ENCODE results near the gene BCL2L11. TPM values are rescaled to one million over a fixed set of nuclear protein-coding genes. Genes with fewer than 3 reads are reported as not detected.

BCL2L11 gene
- total RNA-seq, 1 donor from 2014 or later: 8.4 TPM

DNA sequence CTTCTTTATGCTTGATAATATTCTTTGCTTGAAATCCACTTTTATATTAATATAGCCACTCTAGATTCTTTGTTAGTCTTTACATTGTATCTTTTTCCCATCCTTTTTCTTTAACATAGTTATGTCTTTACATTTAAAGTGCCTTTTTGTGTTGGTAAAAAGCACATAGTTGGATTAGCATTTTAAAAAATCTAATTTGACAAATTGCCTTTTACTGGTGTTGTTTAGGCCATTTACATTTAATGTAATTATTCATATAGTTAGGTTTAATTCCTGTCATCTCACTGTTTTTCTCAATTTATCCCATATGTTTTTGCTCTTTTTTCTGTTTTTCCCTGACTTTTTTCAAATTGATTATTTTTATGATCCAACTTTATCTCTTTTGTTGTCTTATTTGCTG lies 93.2 kb downstream of the BCL2L11 start:
- Histone ChIP-seq H3K9me3 (replicated peaks) (peaks cover 22% of the 10 kb centered on the region), H3K27me3 (ENCODE audit: low read depth) (no peaks in the 10 kb centered on the region), H3K4me3 (no peak overlapping the region), H3K36me3 (no peaks in the 10 kb centered on the region), H3K27ac (replicated peaks) (no peak overlapping the region), H3K4me1 (peaks cover 13% of the 10 kb centered on the region)
- TF ChIP-seq, protein P1, sequence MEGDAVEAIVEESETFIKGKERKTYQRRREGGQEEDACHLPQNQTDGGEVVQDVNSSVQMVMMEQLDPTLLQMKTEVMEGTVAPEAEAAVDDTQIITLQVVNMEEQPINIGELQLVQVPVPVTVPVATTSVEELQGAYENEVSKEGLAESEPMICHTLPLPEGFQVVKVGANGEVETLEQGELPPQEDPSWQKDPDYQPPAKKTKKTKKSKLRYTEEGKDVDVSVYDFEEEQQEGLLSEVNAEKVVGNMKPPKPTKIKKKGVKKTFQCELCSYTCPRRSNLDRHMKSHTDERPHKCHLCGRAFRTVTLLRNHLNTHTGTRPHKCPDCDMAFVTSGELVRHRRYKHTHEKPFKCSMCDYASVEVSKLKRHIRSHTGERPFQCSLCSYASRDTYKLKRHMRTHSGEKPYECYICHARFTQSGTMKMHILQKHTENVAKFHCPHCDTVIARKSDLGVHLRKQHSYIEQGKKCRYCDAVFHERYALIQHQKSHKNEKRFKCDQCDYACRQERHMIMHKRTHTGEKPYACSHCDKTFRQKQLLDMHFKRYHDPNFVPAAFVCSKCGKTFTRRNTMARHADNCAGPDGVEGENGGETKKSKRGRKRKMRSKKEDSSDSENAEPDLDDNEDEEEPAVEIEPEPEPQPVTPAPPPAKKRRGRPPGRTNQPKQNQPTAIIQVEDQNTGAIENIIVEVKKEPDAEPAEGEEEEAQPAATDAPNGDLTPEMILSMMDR (IDR thresholded peaks at IDR 0.05; ENCODE audit: borderline replicate concordance): no peak
- DNase-seq: no peak
- intact Hi-C loops (cut with micrococcal nuclease): no loop called here

DNA sequence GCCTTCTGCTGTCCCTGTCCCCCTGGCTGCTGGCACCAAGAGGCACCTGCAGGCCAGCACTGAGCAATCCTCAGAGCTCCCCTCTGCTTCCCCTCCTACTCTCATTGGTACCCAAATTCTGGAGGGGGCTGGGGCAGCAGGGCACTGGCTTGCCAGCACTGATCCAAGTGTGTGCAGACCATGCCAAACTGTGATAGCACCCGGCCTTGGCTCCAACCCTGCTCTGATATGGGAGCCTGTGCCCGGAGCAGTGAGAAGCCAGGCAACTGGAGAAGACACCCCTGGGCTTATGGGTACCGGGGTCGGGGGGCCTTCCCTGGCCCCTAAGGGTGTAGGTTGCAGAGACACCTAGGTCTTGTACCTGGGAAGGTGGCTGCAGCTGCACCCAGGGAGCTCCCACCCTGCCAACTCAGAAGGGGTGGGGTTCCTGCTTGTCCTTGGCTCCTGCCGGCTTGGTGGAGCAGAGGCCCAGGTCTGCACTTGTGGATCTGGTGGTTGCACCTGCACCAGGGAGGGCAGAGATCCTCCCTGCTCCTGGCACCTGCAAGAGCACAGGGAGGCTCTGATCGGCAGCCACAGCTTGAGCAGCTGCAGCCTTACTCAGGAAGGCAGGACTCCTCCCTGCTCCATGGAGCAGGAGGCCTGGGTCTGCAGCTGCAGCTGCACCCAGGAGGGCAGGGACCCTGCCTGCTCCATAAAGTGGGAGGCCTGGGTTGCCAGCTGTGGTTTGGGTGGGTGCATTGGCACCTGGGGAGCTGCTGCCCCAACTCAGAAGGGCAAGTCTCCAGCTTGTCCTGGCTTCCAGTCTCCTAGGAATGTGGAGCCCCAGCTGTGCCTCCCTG lies 96.3 kb downstream of the BCL2L11 start:
- DNase-seq: peak; percentile 31
- no peak overlapping the region for H3K4me3 ChIP-seq
- TF ChIP-seq, protein P1 (IDR thresholded peaks at IDR 0.05; ENCODE audit: borderline replicate concordance): no peak
- H3K9me3 ChIP-seq (replicated peaks): peaks cover 22% of the 10 kb centered on the region
- intact Hi-C loops (cut with micrococcal nuclease): no loop called here
- no peaks in the 10 kb centered on the region for H3K27me3 ChIP-seq (ENCODE audit: low read depth)
- peaks cover 17% of the 10 kb centered on the region for H3K4me1 ChIP-seq
- no peaks in the 10 kb centered on the region for H3K36me3 ChIP-seq
- no peak overlapping the region for H3K27ac ChIP-seq (replicated peaks)

Data from left ventricle myocardium inferior (tissue), 1 donor.